ENCODE data around the gene SLC7A7. TPM values are rescaled to one million over a fixed set of nuclear protein-coding genes. Genes with fewer than 3 reads are reported as not detected.

SLC7A7 gene
- total RNA-seq, 1 donor from 2014 or later = 14.3 TPM

DNA sequence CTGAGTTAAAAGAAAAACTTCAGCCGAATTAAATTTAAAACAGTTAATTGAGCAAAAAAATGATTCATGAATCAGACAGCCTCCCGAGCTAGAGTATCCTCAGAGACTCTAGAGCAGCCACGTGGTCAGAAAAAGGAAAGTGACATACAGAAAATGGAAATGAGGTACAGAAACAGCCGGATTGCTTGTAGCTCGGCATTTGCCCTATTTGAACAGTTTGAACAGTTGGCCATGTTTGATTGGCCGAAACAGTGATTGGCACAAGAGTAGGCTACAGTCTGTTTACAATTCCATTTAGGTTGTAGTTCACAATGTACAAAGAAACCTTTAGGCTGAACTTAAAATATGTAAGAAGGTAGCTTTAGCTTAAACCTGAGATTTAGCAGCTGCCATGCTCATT, 61.6 kb downstream of the SLC7A7 start:
- H3K36me3 ChIP-seq (ENCODE audit: insufficient read depth, low read length) = no peaks in the 10 kb centered on the region
- no peaks in the 10 kb centered on the region for H4K20me1 ChIP-seq (ENCODE audit: insufficient read depth, low read length)
- no peak overlapping the region for H3K9ac ChIP-seq (ENCODE audit: low read length)
- no peaks in the 10 kb centered on the region for H3K36me3 Mint-ChIP-seq (ENCODE audit: low read depth, unreplicated experiment)
- H3K79me2 ChIP-seq (ENCODE audit: insufficient read depth, low read length) = no peaks in the 10 kb centered on the region
- no peaks in the 10 kb centered on the region for H3K4me1 ChIP-seq (ENCODE audit: insufficient read depth, low read length)
- H3K27ac ChIP-seq (ENCODE audit: low read depth, low read length) = no peak overlapping the region
- no peak for FAIRE-seq
- H3K9me3 ChIP-seq (ENCODE audit: insufficient read depth, low read depth, low read length) = no peaks in the 10 kb centered on the region
- DNase-seq (ENCODE audit: low read depth) = no peak
- no peaks in the 10 kb centered on the region for H3K9me3 Mint-ChIP-seq (ENCODE audit: unreplicated experiment)
- peaks cover 8% of the 10 kb centered on the region for H3K27me3 Mint-ChIP-seq (ENCODE audit: low read depth, unreplicated experiment)
- H2AFZ ChIP-seq (ENCODE audit: low read depth, low read length) = no peak overlapping the region
- H3K4me2 ChIP-seq (ENCODE audit: low read length) = no peak overlapping the region
- no peak overlapping the region for H3K4me3 ChIP-seq (ENCODE audit: insufficient read depth, low read depth, low read length)
- H3K4me1 Mint-ChIP-seq (ENCODE audit: low read depth, unreplicated experiment) = no peaks in the 10 kb centered on the region
- H3K27ac Mint-ChIP-seq (ENCODE audit: unreplicated experiment) = no peak overlapping the region
- no peak for TF ChIP-seq EZH2 (IDR thresholded peaks at IDR 0.05; ENCODE audit: insufficient read depth, low read length)
- TF ChIP-seq, protein P1, sequence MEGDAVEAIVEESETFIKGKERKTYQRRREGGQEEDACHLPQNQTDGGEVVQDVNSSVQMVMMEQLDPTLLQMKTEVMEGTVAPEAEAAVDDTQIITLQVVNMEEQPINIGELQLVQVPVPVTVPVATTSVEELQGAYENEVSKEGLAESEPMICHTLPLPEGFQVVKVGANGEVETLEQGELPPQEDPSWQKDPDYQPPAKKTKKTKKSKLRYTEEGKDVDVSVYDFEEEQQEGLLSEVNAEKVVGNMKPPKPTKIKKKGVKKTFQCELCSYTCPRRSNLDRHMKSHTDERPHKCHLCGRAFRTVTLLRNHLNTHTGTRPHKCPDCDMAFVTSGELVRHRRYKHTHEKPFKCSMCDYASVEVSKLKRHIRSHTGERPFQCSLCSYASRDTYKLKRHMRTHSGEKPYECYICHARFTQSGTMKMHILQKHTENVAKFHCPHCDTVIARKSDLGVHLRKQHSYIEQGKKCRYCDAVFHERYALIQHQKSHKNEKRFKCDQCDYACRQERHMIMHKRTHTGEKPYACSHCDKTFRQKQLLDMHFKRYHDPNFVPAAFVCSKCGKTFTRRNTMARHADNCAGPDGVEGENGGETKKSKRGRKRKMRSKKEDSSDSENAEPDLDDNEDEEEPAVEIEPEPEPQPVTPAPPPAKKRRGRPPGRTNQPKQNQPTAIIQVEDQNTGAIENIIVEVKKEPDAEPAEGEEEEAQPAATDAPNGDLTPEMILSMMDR (IDR thresholded peaks at IDR 0.05; ENCODE audit: insufficient read depth, low read depth, low read length) = no peak
- H3K27me3 ChIP-seq (ENCODE audit: insufficient read depth, low read length) = peaks cover 3% of the 10 kb centered on the region
- H3K4me3 Mint-ChIP-seq (ENCODE audit: unreplicated experiment) = no peak overlapping the region

DNA sequence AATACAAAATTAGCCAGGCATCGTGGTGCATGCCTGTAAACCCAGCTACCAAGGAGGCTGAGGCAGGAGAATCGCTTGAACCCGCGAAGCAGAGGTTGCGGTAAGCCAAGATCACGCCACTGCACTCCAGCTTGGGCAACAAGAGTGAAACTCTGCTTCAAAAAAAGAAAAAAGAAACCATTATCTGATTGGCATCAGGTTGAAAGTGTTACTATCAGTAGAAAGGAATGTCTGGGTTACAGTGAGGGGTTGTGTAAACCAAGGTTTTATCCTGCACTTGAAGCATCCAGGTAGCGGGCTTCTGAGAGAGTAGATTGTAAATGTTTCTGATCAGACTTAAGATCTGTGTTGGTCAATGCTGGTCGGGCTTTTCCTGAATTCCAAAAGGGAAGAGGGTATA, 62.8 kb downstream of the SLC7A7 start:
- no peaks in the 10 kb centered on the region for H3K4me1 ChIP-seq (ENCODE audit: insufficient read depth, low read length)
- peaks cover 3% of the 10 kb centered on the region for H3K27me3 ChIP-seq (ENCODE audit: insufficient read depth, low read length)
- no peak overlapping the region for H3K9ac ChIP-seq (ENCODE audit: low read length)
- no peaks in the 10 kb centered on the region for H3K9me3 Mint-ChIP-seq (ENCODE audit: unreplicated experiment)
- no peak overlapping the region for H3K27ac ChIP-seq (ENCODE audit: low read depth, low read length)
- H4K20me1 ChIP-seq (ENCODE audit: insufficient read depth, low read length) = no peaks in the 10 kb centered on the region
- no peak overlapping the region for H3K4me2 ChIP-seq (ENCODE audit: low read length)
- FAIRE-seq (no peak), DNase-seq (ENCODE audit: low read depth) (peak; percentile 45)
- H3K27ac Mint-ChIP-seq (ENCODE audit: unreplicated experiment) = no peak overlapping the region
- H3K79me2 ChIP-seq (ENCODE audit: insufficient read depth, low read length) = no peaks in the 10 kb centered on the region
- no peak overlapping the region for H3K4me3 ChIP-seq (ENCODE audit: insufficient read depth, low read depth, low read length)
- no peaks in the 10 kb centered on the region for H3K4me1 Mint-ChIP-seq (ENCODE audit: low read depth, unreplicated experiment)
- H3K27me3 Mint-ChIP-seq (ENCODE audit: low read depth, unreplicated experiment) = peaks cover 8% of the 10 kb centered on the region
- H3K36me3 ChIP-seq (ENCODE audit: insufficient read depth, low read length) = no peaks in the 10 kb centered on the region
- no peaks in the 10 kb centered on the region for H3K9me3 ChIP-seq (ENCODE audit: insufficient read depth, low read depth, low read length)
- no peaks in the 10 kb centered on the region for H3K36me3 Mint-ChIP-seq (ENCODE audit: low read depth, unreplicated experiment)
- H2AFZ ChIP-seq (ENCODE audit: low read depth, low read length) = no peak overlapping the region
- TF ChIP-seq, protein P1 (IDR thresholded peaks at IDR 0.05; ENCODE audit: insufficient read depth, low read depth, low read length) = no peak
- TF ChIP-seq EZH2 (IDR thresholded peaks at IDR 0.05; ENCODE audit: insufficient read depth, low read length) = no peak
- H3K4me3 Mint-ChIP-seq (ENCODE audit: unreplicated experiment) = no peak overlapping the region

- Mint-ChIP-seq H3K4me1 (ENCODE audit: low read depth, unreplicated experiment) (no peaks in the 10 kb centered on the region), H3K27ac (ENCODE audit: unreplicated experiment) (no peak overlapping the region), H3K9me3 (ENCODE audit: unreplicated experiment) (no peaks in the 10 kb centered on the region), H3K4me3 (ENCODE audit: unreplicated experiment) (no peak overlapping the region), H3K36me3 (ENCODE audit: low read depth, unreplicated experiment) (no peaks in the 10 kb centered on the region), H3K27me3 (ENCODE audit: low read depth, unreplicated experiment) (peaks cover 8% of the 10 kb centered on the region)
- Histone ChIP-seq H3K27me3 (ENCODE audit: insufficient read depth, low read length) (peaks cover 3% of the 10 kb centered on the region), H3K9ac (ENCODE audit: low read length) (no peak overlapping the region), H2AFZ (ENCODE audit: low read depth, low read length) (no peak overlapping the region), H3K4me1 (ENCODE audit: insufficient read depth, low read length) (no peaks in the 10 kb centered on the region), H3K4me3 (ENCODE audit: insufficient read depth, low read depth, low read length) (no peak overlapping the region), H3K79me2 (ENCODE audit: insufficient read depth, low read length) (no peaks in the 10 kb centered on the region), H4K20me1 (ENCODE audit: insufficient read depth, low read length) (no peaks in the 10 kb centered on the region), H3K9me3 (ENCODE audit: insufficient read depth, low read depth, low read length) (no peaks in the 10 kb centered on the region), H3K4me2 (ENCODE audit: low read length) (no peak overlapping the region), H3K36me3 (ENCODE audit: insufficient read depth, low read length) (no peaks in the 10 kb centered on the region), H3K27ac (ENCODE audit: low read depth, low read length) (no peak overlapping the region)
- DNase-seq (ENCODE audit: low read depth) = no peak
- no peak for FAIRE-seq
- TF ChIP-seq, protein P1 (IDR thresholded peaks at IDR 0.05; ENCODE audit: insufficient read depth, low read depth, low read length) = no peak
- no peak for TF ChIP-seq EZH2 (IDR thresholded peaks at IDR 0.05; ENCODE audit: insufficient read depth, low read length)
Measured at GRCh38 chr14:22748631-22749068, 66.6 kb downstream of the SLC7A7 start.
